ENCODE results near the gene CCIN.

DNA sequence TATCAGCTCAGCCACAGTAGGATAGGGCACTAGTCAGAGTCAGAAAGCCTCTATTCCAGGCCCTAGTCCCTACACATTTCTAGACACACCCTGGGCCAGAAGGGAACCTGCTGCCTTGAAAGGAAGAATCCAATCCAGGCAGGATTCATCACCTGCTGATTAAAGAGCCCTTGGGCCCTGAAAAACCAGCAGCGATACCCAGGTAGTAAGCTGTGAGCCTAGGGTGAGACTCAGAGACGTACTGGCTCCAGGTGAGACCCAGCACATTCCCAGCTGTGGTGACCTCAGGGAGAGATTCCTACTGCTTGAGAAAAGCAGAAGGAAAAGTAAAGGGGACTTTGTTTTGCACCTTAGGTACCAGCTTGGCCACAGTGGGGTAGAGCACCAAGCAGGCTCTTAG, 4.7 kb downstream of the CCIN start:
- TF ChIP-seq POLR2A (IDR thresholded peaks at IDR 0.05) (no peak), CTCF (IDR thresholded peaks at IDR 0.05) (no peak)
